Measurements from ENCODE around the gene GIGYF1. TPM values are rescaled to one million over a fixed set of nuclear protein-coding genes. Genes with fewer than 3 reads are reported as not detected.
A peak's percentile ranks its signal among the peaks of the same experiment; 100 is the strongest.
"Not testable (repeated sequence)": the region's sequence is repeated elsewhere in the genome, so short reads cannot be mapped to it uniquely, and the experiment has no call there.

Gene GIGYF1
- total RNA-seq, 1 donor from 2014 or later = 23.5 TPM

DNA sequence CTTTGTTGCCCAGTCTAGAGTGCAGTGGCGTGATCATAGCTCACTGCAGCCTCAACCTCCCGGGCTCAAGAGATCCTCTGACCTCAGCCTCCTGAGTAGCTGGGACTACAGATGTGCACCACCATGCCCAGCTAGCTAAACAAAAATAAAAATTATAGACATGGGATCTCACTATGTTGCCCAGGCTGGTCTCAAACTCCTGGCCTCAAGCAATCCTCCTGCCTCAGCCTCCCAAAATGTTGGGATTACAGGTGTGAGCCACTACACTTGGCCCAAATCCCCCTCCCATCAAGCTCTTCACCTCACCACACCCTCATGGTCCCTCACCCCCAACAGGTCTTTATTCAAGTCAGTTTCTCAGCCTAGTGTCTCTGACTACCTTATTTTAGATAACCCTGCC, 23.0 kb upstream of the GIGYF1 start:
- DNase-seq; intact Hi-C loops (cut with DNase I); ATAC-seq (ENCODE audit: poor library complexity): not testable (repeated sequence)

DNA sequence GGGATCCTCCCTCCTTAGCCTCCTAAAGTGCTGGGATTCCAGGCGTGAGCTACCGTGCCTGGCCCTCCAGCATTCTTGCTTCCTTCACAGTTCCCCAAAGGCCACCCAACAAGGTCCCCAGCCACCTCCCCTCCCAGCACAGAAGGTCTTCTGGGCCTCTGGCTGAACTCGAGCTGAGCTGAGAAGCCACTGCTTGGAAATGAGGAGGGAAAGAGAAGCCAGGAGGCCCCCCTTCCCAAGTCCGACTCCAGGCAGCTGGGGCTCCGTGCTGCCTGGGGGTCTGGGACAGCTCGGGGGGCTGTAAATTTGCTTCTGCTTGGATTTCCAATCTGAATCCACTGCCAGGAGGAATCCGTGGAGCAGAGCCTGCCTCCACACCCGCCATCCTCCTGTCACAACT, 20.7 kb upstream of the GIGYF1 start:
- intact Hi-C loops (cut with DNase I) = no loop called here
- DNase-seq = no peak
- no peak for ATAC-seq (ENCODE audit: poor library complexity)

DNA sequence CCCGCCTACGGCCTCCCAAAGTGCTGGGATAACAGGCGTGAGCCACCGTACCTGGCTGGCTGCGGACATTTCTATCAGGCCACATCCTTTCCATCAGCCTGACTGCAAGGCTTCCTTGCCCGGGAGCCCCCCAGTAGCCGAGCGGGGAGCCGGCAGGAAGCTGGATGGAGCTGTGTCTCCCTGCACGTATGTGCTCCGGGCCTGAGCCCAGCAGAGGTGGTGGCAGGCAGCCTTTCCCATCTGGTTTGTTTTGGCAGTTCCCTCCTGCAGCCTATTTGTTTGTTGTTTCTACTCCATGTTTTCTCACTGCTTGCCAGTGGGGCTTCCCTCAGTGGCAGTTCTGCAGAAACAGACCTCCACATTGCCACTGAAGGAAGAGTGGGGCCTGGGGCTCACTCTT, 17.3 kb upstream of the GIGYF1 start:
- intact Hi-C loops (cut with DNase I) = no loop called here
- no peak for ATAC-seq (ENCODE audit: poor library complexity)
- DNase-seq = no peak

DNA sequence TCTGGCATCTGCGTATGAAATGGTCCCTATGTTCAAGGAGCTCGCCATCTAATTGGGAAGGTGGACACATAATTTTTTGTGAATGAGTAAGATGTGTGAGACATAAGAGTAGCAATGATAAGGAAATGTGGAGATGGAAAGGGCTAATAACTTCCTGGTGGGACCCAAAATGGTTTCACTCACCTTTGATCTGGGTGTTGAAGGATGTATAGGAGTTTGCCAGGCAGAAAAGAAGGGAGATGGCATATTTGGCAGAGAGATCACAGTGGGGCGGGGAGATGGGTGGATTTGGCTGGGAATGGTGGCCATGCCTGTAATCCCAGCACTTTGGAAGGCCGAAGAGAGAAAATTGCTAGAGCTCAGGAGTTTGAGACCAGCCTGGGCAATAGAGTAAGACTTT, 16.4 kb upstream of the GIGYF1 start:
- ATAC-seq (ENCODE audit: poor library complexity) (no peak), DNase-seq (no peak)
- intact Hi-C loops (cut with DNase I) = no loop called here

DNA sequence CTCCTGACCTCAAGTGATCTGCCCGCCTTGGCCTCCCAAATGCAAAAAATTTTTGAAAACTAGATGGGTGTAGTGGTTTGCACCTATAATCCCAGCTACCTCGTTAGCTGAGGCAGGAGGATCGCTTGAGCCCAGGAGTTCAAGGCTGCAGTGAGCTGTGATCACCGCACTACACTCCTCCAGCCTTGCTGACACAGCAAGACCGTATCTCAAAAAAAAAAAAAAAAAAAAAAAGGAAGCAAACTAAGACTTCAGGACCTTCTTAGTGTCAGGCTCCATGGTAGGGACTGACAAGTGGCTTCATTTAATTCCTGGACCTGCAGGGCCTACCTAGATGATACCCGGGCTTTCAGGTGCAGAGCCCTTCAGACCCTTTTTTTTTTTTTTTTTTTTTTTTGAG, 14.3 kb upstream of the GIGYF1 start:
- intact Hi-C loops (cut with DNase I) = no loop called here
- ATAC-seq (ENCODE audit: poor library complexity) = no peak
- DNase-seq = no peak

DNA sequence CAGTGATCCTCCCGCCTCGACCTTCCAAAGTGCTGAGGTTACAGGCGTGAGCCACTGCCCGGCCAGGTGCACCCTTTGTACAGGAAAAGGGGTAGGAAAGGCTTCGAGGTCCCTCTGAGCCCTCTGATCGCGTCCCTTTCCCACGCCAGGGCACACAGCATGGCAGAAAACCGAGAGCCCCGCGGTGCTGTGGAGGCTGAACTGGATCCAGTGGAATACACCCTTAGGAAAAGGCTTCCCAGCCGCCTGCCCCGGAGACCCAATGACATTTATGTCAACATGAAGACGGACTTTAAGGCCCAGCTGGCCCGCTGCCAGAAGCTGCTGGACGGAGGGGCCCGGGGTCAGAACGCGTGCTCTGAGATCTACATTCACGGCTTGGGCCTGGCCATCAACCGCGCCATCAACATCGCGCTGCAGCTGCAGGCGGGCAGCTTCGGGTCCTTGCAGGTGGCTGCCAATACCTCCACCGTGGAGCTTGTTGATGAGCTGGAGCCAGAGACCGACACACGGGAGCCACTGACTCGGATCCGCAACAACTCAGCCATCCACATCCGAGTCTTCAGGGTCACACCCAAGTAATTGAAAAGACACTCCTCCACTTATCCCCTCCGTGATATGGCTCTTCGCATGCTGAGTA, 12.7 kb upstream of the GIGYF1 start:
- no peak for ATAC-seq (ENCODE audit: poor library complexity)
- intact Hi-C loops (cut with DNase I) = no loop called here
- DNase-seq = peak; percentile 58

DNA sequence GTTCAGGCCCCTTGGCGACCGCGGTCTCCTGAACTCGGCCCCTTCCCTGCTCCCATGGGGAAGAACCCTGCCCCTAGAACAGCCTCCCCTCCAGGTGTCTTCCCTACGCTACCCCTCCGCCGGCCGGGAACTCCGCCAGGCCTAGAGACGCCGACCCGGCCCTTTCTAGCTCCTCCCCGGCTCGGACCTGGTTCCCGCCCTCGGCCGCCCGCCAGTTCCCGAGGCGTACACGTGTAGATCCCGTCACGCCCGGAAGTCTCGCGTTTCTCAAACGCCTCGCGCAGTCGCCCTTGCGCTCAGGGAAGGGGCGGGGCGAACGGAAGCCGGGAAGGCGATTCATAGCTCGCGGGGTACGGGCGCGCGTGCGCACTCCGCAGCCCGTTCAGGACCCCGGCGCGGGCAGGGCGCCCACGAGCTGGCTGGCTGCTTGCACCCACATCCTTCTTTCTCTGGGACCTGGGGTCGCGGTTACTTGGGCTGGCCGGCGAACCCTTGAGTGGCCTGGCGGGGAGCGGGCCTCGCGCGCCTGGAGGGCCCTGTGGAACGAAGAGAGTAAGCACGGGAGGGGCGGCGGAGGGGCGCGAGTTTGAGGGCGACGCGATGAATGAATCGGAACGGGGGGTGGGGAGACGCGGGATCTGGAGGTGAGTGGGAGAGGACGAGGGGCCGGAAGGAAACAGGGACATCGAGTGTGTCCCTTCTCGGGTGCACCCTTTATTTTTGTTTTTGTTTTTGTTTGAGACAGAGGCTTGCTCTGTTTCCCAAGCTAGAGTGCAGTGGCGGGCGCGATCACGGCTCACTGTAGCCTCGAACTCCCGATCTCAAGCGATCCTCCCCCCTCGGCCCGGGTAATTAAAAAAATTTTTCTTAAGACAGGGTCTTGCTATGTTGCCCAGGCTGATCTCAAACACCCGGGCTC, 12.0 kb upstream of the GIGYF1 start, which contains the start of gene POP7:
POP7 (plus strand) TSS at position 369 of the 919 bp plus-strand sequence. CDS start 710 bp downstream, outside the sequence.
- DNase-seq (peak; percentile 100), ATAC-seq (ENCODE audit: poor library complexity) (peak; percentile 98)
- intact Hi-C loops (cut with DNase I) = no loop called here

DNA sequence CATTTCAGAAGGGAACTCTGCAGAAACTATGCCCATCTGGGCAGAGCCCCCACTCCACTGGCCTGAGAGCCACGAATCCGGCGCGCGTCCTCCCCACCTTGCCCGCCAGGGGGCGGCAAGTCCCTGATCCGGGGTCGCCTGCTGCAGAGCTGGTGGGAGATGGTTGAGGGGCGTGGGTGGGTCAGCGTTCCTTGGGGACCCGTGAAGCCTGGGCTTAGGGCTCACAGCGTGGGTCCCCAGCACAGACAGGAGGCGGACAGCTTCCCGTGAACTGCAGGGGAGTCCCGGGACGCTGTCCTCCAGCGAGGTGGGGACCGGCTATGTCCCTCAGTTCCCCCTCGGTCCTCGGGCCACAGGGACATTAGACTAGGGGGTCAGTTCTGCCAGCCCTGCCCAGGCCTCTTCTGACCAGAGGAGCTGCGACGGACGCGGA, 11.3 kb upstream of the GIGYF1 start:
- intact Hi-C loops (cut with DNase I) = no loop called here
- peak; percentile 81 for ATAC-seq (ENCODE audit: poor library complexity)

DNA sequence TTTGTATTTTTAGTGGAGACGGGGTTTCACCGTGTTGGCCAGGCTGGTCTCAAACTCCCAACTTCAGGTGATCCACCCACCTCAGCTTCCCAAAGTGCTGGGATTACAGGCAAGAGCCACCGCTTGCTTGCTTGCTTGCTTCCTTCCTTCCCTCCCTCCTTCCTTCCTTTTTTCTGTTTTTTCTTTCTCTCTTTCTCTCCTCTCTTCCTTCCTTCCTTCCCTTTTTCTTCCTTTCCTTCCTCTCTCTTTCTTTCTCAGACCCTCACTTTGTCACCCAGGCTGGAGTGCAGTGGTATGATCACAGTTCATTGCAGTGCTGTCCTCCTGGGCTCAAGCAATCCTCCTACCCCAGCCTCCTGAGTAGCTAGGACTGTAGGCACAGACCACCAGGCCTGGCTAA, 7.0 kb upstream of the GIGYF1 start:
- ATAC-seq (ENCODE audit: poor library complexity); intact Hi-C loops (cut with DNase I); DNase-seq: not testable (repeated sequence)

More for the DNA sequence above, 11.3 kb upstream of the GIGYF1 start:
- DNase-seq = peak; percentile 89

DNA sequence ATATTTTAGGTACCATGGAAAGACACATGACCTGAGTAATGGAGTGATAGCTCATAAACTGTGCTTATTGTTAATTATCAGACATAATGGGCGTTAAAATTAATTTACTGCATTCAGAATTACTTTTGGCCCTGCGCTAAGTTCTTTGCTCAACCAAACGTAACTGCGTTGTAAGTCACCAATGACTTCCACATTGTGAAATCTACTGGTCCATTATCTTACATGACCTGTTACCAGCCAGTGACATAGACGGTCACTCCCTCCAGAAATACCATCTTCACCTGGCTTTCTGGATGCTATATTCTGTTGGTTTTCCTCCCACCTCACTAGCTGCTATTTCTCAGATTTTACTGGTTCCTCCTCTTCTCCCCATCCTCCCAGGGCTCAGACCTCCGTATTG, 5.0 kb upstream of the GIGYF1 start:
- intact Hi-C loops (cut with DNase I) = loop anchor here (10.0 kb wide), 1 partner anchor 234 kb away; the partner anchor contains the start of gene SPACDR
- no peak for ATAC-seq (ENCODE audit: poor library complexity)
- no peak for DNase-seq

DNA sequence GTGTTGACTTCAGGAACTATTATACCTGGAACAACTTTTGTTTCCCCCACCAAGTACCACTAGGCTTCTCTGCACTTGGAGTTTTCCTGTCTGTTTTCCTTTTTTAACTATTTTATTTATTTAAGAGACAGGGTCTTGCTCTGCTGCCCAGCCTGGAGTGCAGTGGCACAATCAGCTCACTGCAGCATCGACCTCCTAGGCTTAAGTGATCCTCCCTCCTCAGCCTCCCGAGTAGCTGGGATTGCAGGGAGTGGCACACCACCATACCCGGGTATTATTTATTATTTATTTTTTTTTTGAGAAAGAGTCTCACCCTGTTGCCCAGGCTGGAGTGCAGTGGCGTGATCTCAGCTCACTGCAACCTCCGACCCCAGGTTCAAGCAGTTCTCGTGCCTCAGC, 2.1 kb upstream of the GIGYF1 start:
- intact Hi-C loops (cut with DNase I) = loop anchor here (10.0 kb wide), 1 partner anchor 231 kb away; the partner anchor contains the start of gene SPACDR
- no peak for DNase-seq
- no peak for ATAC-seq (ENCODE audit: poor library complexity)

DNA sequence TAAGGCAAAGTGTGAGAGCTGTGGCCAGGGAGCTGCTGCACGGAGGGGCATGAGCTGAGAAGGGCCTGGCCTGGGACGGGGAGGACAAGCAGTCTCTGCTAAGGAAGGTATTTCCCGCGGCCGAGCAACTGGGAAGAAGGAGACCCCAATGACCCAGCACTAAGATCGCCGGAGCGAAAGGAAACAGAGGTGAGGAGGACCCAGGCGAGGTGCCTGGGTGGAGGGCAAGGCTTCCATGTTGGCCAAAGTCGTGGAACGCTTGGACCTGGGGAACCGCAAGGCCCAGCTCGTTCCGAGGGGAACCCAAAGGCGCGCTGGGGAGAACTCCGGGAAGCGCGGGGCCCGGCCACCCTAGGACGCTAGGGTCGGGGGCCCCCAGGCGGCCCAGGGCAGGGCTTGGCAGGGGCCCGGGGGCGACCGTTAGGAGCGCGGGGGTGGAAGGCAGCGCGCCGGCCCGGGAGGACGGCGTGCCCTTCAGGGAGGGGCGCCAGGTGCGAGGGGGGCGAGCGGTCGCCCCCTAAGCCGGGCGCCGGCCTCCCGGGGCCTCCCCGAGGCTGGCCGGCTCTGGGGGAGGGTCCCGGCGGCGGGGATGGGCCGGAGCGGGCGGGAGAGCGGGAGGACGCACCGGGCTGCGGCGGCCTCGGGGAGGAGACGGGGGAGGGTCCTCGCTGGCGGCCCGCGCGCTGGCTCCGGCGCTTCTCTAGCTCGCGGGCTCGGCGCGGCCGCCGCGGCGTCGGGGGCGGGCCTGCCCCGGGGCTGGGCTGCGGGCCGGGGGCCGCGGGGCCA, 545 bp downstream of the GIGYF1 start:
- intact Hi-C loops (cut with DNase I) = loop anchor here (5.0 to 10.0 kb wide), 3 partner anchors 91 to 229 kb away; partner anchors contain the start of genes PCOLCE and SPACDR
- DNase-seq (no peak), ATAC-seq (ENCODE audit: poor library complexity) (peak; percentile 1)

DNA sequence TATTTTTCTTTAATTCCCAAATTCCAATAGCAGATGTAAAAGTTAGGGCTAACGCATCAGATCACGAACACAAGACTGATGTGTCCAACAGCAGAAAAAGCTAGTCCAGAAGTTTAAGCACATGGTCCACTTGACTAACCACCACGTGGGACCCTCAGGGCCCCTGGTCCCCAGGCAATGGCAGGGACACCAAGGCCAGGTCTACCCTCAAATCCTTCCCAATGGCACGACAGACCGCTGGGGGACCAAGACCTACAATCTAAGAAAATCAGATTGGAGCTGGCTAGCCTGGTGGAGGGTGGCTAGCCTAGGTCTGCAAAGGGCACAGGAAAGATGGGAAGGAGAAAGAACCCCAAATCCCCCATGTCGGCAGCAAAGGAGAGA, 1.5 kb downstream of the GIGYF1 start:
- intact Hi-C loops (cut with DNase I) = loop anchor here (5.0 to 10.0 kb wide), 3 partner anchors 90 to 228 kb away; partner anchors contain the start of genes PCOLCE and SPACDR
- no peak for ATAC-seq (ENCODE audit: poor library complexity)
- no peak for DNase-seq

DNA sequence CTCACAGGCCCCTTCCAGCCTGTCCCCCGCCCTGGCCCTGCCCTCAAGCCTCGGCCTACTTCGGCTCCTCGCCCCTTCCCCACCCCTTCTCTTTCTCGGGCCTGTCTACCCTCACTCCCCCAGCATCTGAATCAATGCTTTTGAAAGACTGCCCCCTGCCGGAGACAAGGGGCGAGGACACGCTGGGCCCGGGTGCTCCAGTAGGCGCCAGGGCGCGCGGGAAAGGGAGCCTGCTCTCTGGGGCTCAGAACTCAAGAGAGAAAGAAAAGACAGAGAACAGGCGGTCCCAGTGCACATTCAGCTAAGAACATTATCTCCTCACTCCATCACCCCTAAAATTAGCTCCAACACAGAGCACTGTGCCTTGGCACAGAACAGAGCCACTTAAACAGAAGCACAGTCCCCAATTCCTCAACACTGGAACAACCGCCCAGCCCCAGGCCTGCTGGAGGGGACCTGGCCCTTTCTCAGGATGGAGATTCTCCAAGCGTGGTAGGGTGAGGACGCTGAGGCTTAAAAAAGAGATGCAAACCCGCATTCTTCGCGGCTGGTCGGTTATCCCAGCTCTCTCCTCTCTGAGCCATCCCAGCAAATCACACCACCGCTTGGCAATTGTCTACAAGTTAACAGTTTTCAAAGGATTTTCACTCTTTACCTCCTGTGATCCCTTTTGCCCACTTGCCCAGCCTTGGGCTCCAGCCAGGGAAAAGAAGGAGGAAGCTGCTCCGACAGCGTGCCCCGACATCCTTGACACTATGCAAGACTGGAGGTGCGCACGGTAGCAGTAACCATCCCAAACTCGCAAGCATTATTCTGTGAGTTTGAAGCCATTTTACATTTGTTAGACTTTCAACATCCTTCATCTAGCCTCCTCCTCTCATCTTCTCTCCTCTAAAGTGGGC, 2.1 kb downstream of the GIGYF1 start:
- intact Hi-C loops (cut with DNase I) = loop anchor here (5.0 to 10.0 kb wide), 3 partner anchors 90 to 227 kb away; partner anchors contain the start of genes PCOLCE and SPACDR
- peak; percentile 89 for DNase-seq
- ATAC-seq (ENCODE audit: poor library complexity) = peak; percentile 85

DNA sequence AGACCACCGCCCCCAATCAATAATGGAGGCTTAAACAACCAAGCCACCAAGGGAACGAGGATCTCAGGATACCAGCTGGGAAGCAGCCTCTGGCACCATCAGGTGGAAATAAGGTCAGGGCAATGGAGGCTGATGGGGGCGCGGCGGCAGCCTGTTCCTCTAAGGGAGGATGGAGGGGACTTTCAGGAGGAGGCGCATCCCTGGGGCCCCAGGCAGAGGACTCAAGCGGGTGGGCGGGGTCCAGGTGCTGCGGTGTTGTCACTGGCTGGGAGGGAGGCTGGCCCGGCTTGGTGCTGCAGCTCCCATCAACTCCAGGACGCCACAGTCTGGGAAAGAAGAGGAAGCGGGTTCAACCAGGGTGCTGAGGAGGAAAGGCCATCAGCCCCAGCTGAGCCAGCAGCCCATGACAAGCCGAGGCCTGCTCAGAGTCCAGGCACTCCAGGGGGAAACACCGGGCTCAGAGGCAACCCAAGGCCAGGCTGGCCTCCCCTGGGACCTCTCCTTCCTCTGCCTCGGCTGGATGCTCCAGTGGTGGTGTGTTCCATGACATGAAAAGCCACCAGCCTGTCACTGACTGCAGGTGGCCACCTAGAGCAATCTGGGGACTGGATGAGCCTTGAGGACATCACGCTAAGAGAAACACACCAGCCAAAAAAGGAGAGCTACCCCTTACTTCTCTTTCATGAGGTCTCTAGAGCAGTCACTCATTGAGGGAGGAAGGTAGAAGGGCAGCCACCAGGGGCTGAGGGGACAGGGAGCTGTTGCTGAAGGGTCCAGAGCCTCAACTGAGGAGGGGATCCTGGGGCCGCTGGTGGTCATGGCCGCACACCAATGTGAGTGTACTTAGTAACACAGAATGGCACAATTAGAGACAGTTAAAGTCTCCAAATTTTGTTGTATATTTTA, 4.6 kb downstream of the GIGYF1 start:
- DNase-seq (no peak), ATAC-seq (ENCODE audit: poor library complexity) (no peak)
- intact Hi-C loops (cut with DNase I) = loop anchor here (5.0 to 10.0 kb wide), 3 partner anchors 87 to 225 kb away; partner anchors contain the start of genes PCOLCE and SPACDR

DNA sequence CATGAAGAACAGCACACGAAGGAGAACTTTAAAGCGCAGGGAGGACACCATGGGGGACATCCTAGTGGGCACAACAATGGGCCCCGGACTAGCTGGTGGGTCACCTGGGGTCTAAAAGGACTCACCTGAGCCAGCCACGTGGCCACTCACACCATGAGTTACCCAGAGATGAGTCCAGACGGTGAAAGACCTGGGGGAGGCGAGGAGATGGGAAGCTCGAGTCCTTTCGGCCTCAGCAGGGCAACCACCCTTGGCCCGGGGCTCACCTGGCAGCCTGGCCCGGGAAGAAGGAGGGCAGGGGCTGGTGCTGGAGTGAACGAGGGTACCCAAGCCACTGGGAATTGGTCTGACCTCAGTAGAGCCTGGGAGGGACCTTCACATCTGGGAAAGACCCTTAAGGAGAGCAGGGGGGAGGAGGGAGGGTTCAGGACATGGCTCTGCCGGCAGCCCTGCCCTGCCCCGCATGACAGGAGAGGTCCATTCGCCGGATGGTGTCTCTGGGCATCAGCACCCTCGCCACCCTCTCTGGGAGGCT, 5.7 kb downstream of the GIGYF1 start:
- ATAC-seq (ENCODE audit: poor library complexity) = no peak
- intact Hi-C loops (cut with DNase I) = no loop called here
- DNase-seq = no peak

All from Right ventricle myocardium superior (tissue), 1 donor.